ENCODE measurements around the gene ZBTB1.

DNA sequence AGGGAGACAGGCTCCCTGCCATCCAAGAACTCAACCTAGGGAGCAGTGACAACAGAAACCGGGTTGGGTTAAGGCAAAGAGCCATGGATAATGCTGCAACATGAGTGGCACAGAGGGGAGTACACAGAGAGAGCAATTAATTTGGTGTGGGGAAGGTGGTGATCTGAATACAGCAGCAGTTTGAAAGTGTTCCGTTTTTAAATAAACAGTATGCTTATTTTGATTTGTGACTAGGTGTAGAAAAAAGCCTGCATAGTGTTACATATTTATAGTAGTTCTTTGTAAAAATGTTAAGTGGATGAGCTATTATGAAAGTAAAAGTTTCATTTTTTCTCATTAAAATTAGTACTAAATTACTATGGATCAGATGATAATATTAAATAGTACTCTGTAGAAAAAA lies 30.5 kb upstream of the ZBTB1 start:
- TF ChIP-seq, protein P1, sequence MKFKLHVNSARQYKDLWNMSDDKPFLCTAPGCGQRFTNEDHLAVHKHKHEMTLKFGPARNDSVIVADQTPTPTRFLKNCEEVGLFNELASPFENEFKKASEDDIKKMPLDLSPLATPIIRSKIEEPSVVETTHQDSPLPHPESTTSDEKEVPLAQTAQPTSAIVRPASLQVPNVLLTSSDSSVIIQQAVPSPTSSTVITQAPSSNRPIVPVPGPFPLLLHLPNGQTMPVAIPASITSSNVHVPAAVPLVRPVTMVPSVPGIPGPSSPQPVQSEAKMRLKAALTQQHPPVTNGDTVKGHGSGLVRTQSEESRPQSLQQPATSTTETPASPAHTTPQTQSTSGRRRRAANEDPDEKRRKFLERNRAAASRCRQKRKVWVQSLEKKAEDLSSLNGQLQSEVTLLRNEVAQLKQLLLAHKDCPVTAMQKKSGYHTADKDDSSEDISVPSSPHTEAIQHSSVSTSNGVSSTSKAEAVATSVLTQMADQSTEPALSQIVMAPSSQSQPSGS (IDR thresholded peaks at IDR 0.05; ENCODE audit: low read length), result no peak
- TF ChIP-seq CHD1 (IDR thresholded peaks at IDR 0.05; ENCODE audit: low read depth, low read length) (no peak), POLR2A (IDR thresholded peaks at IDR 0.05; ENCODE audit: low read depth, low read length) (no peak), MTA3 (IDR thresholded peaks at IDR 0.05; ENCODE audit: borderline replicate concordance, low read length) (no peak), CREM (IDR thresholded peaks at IDR 0.05; ENCODE audit: low read depth) (no peak), HCFC1 (IDR thresholded peaks at IDR 0.05; ENCODE audit: low read length) (no peak), ZSCAN29 (IDR thresholded peaks at IDR 0.05) (no peak)
- TF ChIP-seq, protein P2, sequence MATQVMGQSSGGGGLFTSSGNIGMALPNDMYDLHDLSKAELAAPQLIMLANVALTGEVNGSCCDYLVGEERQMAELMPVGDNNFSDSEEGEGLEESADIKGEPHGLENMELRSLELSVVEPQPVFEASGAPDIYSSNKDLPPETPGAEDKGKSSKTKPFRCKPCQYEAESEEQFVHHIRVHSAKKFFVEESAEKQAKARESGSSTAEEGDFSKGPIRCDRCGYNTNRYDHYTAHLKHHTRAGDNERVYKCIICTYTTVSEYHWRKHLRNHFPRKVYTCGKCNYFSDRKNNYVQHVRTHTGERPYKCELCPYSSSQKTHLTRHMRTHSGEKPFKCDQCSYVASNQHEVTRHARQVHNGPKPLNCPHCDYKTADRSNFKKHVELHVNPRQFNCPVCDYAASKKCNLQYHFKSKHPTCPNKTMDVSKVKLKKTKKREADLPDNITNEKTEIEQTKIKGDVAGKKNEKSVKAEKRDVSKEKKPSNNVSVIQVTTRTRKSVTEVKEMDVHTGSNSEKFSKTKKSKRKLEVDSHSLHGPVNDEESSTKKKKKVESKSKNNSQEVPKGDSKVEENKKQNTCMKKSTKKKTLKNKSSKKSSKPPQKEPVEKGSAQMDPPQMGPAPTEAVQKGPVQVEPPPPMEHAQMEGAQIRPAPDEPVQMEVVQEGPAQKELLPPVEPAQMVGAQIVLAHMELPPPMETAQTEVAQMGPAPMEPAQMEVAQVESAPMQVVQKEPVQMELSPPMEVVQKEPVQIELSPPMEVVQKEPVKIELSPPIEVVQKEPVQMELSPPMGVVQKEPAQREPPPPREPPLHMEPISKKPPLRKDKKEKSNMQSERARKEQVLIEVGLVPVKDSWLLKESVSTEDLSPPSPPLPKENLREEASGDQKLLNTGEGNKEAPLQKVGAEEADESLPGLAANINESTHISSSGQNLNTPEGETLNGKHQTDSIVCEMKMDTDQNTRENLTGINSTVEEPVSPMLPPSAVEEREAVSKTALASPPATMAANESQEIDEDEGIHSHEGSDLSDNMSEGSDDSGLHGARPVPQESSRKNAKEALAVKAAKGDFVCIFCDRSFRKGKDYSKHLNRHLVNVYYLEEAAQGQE (IDR thresholded peaks at IDR 0.05; ENCODE audit: low read depth, low read length), result no peak
- TF ChIP-seq, protein P3, sequence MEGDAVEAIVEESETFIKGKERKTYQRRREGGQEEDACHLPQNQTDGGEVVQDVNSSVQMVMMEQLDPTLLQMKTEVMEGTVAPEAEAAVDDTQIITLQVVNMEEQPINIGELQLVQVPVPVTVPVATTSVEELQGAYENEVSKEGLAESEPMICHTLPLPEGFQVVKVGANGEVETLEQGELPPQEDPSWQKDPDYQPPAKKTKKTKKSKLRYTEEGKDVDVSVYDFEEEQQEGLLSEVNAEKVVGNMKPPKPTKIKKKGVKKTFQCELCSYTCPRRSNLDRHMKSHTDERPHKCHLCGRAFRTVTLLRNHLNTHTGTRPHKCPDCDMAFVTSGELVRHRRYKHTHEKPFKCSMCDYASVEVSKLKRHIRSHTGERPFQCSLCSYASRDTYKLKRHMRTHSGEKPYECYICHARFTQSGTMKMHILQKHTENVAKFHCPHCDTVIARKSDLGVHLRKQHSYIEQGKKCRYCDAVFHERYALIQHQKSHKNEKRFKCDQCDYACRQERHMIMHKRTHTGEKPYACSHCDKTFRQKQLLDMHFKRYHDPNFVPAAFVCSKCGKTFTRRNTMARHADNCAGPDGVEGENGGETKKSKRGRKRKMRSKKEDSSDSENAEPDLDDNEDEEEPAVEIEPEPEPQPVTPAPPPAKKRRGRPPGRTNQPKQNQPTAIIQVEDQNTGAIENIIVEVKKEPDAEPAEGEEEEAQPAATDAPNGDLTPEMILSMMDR (IDR thresholded peaks at IDR 0.05 in 2 of 3, conservative IDR thresholded peaks at IDR 0.05 in 1 of 3; ENCODE audit: control insufficient read depth in 2 of 3, extremely low read depth in 1 of 3, insufficient read depth in 1 of 3, low read depth in 3 of 3, low read length in 3 of 3), result no peak
- TF ChIP-seq, protein P4, sequence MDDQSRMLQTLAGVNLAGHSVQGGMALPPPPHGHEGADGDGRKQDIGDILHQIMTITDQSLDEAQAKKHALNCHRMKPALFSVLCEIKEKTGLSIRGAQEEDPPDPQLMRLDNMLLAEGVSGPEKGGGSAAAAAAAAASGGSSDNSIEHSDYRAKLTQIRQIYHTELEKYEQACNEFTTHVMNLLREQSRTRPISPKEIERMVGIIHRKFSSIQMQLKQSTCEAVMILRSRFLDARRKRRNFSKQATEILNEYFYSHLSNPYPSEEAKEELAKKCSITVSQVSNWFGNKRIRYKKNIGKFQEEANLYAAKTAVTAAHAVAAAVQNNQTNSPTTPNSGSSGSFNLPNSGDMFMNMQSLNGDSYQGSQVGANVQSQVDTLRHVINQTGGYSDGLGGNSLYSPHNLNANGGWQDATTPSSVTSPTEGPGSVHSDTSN (IDR thresholded peaks at IDR 0.05; ENCODE audit: insufficient replicate concordance, low read depth, low read length), result no peak

Measured in GM12878 (cell line).